GM18519 (cell line): ENCODE data around the gene TAGLN3.
"Not testable (repeated sequence)": the region's sequence is repeated elsewhere in the genome, so short reads cannot be mapped to it uniquely, and the experiment has no call there.

Experiments used
- ATAC-seq: cut with Tn5 transposase; IDR thresholded peaks from one replicate; pipeline ENCODE4 v1.9.1; 2021; ENCODE audit warnings: mild to moderate bottlenecking, moderate library complexity; ENCODE audit not compliant: unreplicated experiment, low FRiP score

Gene TAGLN3

DNA sequence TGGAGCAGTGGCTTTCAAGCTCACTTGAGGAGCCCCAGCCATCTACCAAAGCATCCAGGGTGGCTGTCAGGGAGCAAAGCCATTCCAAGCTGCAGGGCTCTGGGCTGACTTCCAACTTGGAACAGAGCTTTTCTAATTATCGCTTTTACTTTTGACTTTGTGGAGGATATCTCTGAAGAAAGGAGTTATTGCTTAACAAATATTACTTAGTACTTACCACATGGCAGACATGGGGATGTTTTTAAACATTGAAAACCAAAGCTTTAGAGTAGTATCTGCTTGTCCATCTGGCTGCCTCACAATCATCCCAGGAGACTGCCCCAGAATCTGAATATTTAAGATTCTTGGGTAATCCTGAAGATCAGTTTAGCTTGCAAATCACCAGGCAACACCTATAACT, 8.9 kb downstream of the TAGLN3 start:
- no peak for ATAC-seq

DNA sequence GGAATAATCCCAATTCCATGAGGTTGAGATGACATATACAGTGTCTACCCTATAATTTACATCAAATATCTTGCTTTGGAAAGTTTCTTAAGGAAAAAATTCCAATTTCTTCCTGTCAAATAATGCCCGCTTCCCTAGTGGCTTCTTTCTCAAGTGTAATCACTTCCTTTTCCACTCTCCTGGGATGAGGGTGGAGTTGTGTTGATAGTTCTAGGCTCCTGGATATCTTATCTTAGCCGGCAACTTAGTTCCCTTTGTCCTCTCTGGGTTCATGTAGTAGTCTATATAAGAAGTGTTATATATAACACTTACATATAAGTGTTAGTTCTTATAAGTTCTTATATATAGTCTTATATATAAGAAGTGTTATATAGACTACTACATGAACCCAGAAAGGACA, 10.9 kb downstream of the TAGLN3 start:
- no peak for ATAC-seq

DNA sequence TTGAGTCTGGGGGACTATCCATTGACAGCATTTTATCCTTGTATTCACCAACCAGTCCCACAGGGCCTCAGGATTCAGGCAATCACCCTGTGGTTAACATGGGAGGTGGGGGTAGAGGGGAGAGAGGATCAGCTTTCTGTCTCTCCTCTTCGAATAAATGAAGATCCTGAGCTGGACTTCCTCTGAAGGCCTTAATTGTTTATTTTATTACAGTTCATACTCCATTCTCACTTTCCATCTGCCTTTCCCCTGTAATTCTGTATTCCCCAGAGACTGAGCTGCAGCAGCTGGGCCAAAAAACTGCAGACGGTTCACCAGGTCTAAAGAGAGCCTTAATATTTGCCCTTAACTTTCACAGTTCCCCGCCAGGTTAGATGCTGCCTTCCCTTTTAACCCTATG, 11.9 kb downstream of the TAGLN3 start:
- no peak for ATAC-seq

DNA sequence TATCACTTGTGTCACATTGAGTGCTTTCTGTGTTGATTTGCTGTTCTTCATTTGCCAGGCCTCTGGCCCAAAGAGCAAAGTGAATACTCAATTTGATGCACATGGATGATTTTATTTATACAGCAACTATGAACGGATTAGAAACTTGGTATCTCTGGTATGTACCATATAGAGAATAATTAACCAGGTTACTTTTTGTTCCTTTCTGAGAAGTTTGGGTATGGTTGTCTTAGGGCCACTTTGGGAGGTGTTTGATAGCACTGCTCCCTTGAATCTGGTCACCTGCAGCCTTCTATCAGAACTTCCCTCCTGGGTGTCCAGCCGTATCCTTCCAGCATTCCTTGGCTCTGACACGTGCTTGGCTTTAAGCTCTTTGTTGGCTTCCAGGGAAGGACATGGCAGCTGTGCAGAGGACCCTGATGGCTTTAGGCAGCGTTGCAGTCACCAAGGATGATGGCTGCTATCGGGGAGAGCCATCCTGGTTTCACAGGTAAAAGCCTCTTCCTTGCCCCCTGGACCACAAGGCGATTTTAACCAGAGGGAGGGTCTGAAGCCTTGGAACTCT, 12.7 kb downstream of the TAGLN3 start:
- no peak for ATAC-seq

DNA sequence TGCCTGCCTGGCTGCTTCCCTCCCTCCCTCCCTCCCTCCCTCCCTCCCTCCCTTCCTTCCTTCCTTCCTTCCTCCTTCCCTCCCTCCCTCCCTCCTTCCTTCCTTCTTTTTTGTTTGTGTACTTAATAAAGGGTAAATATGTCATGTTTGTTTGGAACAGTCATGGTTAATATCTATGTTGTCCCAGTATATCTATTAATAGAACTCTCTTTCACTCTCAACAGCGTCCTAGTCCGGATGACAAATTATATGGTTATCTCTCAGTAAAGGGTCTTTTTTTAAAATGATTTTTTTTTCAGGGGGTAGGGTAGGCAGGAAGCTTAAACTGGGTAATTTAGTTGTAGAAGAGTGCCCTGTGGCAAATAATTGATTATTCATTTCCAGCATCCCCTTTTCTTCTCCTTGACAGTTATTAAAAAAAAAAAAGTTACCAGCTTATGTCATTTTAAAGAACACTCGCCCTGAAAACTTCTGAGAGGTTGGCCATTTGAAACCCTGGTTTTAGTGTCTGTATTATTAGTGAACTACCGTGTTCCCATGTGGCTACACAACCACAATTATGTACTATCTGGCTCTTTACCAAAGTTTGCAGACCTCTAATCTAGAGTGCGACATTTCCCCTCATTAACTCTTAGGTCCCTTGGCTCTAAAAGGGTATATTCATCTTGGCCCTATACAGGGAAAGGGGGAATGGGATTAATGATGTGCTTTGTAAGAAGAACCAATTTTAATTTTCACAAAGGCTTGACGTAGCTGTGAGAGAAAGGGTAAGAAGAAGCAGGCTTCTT, 13.7 kb downstream of the TAGLN3 start:
- no peak for ATAC-seq

DNA sequence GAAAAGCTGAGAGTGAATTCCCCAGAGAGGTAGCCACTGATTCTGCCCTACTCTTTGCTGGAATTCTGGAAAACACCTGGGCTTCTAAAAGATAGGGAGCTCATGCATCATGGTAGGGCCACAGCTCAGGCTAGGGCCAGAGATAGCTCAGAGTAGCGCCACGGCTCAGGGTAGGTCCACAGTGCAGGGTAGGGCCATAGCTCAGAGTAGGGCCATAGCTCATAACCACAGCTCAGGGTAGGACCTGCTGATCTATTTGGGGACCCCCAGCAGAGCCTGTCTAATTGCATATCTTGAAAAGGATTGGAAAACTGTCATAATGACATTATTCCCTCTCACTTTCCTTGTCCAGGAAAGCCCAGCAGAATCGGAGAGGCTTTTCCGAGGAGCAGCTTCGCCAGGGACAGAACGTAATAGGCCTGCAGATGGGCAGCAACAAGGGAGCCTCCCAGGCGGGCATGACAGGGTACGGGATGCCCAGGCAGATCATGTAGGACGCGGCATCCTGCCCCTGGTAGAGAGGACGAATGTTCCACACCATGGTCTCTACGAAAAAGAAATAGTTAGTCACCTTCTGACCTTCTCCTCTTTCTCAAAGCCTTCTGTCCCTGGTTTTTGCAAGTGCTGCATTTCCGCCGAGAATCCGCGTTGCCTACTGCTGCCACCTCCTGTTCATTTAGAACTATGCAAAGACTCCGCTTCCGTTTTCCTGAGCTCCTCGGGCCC, 14.5 kb downstream of the TAGLN3 start:
- ATAC-seq, result peak; percentile 84

DNA sequence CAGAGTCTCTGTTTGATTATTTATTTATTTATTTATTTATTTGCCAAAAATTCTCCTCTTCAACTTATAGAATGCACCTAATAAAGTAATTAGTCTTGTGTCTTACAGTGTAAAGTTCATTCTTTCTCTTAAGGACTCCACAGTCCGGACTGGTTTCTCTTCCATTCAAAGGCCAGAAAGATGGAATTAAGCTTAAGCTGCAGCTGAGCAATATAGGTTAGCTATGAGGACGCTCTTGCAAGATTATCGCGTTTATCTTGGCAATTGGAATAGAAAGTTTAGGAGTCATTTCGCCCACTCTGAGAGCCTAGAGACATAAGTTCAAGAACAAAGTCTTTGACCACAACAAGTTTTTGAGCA, 15.0 kb downstream of the TAGLN3 start:
- ATAC-seq, result peak; percentile 20

DNA sequence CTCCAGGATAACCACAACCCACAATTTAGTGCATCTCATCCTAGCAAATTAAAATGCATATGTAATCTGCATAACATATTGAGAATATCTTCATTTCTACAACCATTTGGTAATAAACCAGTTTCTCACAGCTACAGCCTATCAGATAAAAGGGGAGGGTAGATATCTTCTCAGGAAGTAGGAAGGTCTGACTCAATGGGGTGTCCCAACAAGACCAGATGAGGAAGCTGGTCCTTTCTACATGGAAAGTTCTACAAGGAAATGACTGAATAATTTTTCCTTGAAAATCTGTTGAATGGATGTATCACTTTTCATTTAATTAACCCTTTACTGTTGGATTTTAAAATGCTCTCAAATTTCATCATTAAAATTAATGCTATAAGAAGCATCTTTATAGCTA, 18.4 kb downstream of the TAGLN3 start:
- no peak for ATAC-seq

DNA sequence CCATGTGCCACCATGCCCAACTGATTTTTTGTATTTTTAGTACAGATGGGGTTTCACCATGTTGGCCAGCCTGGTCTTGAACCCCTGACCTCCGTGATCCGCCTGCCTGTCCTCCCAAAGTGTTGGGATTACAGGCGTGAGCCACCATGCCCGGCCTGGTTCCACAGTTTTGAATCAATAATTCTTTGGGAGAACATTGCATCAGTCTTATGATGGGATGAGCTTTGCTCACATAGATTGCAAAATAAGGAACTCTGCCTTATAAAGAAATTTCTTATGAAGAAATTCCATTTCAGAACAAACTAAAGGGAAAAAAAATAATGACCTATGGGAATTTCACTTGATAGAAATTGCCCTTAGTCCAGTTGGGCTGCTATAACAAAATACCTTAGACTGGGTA, 20.0 kb downstream of the TAGLN3 start:
- no peak for ATAC-seq

DNA sequence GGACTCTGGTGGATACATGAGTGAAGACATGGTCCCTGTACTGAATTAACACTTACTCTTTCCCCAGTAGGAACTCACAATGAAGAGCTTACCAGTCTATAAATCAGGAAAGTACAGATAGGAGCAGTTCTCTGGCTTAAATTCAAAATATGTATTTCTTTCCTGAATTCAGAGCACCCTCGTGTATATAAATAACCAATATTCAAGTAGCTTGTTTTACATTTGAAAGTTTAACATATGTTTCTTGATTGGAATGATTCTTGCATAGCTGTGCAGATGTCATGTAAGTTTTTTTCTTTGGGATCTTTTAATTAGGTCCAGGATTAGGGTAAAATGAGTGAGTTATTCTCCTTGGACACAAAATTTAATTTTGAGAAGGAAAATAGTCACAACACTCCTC, 21.0 kb downstream of the TAGLN3 start:
- ATAC-seq, result no peak

DNA sequence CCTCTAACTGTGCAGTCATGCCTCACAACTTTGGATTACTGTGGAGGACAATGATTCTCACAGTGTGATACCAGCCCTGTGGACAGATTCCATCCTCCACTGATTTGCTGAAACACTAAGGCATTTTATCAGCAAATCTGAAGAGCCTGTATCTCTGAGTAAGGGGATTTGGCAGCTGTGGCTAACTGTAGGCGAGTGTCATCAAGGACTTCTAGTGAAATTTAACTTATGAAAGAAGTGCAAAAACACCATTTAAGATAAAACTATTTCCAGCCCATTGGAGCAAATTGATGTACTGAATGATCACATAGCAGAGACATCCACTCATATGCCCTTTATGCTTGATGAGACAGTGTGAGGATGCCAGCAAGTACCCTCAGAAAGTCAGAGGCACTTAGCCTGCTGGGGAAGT, 22.0 kb downstream of the TAGLN3 start:
- no peak for ATAC-seq

DNA sequence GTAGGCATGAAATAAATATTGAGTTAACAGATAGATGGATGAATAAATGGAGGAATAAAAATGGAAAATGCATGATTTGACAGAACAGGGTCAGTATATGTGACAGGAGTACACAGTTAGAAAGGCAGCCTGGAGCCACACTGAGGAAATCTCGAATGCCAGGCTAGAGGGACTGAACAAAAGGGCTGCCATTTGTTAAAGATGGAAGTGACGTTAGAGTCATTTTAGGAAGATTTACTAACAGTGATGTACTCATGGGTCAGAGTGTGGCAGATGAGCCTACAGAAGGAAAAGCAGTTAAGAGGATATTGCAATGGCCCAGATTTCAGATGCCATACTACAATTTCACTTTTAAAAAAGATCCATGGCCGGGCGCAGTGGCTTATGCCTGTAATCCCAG, 28.4 kb downstream of the TAGLN3 start:
- no peak for ATAC-seq

DNA sequence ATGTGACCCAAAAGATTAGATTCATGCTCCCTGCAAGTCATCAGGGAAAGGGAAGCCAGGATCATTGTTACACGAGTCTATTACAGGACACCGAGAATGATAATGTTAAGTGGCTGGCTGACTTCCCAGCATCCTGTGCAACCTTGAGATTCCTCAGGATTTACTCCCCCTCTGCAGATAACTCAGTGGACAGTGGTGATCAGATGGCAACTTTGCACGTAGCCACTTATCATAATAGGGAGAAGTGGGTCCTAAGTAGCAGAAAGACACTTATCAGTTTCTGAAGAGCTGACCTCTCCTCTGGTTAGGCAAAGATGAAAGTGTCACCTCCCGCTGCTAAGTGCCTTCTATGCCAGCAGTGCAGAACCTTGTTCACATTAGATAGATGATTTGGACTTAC, 29.1 kb downstream of the TAGLN3 start:
- no peak for ATAC-seq

DNA sequence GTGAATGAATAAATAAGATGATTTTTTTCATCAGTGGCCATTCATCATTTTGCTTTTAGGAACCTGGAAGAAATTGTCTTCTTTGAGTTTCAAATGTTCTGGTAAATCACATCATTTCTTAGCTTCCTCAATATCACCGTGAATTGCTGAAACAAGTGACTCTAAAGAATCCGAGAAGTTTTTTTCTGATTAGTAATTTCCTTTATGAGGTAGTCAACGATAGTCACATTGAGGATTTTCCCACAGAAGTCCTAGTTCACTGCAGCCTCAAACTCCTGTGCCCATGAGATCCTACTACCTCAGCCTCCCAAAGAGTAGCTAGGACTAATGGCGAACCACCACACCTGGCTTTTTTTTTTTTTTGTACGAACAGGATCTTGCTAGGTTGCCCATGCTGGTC, 32.2 kb downstream of the TAGLN3 start:
- ATAC-seq, result no peak

DNA sequence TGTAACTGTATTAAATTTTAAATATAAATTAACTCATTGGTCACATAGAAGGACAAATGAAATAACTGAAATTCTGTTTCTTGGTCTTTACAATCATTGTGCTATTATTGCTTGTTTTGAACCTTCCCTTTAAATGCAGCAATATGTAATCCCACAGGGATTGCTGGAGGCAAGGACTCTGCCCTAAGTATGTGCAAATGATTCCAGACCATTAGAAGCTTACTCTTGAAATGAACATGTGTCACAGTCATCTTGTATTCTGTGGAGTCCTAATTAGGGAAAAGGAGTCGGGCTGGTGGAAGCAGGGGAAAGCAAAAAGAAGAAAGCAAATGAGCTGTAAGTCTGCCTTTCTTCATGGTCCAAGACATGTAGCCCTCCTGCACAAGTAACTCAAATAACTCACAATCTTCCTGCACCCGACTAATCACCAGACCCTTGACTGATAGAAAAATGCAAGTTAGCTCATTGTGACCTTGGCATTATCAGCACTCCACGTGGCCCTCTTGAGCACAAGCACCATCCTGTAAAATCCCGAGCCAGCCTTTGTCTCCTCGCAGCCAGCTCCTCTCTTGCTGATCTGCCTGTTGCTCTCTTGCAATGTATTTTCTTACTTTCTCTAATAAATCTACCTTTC, 33.5 kb downstream of the TAGLN3 start:
- no peak for ATAC-seq

DNA sequence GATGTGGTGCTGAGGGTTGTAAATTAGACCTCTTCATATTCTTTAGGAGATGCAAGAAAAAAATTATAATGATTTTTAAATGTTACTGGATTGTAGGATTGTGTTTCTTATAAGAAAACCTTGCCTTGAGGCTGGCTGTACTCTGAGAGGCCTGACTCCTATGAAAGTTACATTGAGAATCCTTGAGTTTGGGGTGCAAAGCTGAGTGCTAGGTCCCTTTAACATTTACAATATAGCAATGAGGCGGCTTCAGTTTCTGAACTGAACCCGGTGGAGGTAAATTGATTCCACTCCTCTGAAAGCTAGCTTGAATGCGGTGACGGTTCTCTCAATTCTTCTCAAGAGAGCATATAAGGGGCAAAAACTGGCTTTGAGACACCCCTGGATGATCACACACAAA, 35.7 kb downstream of the TAGLN3 start, which contains the start of gene TMPRSS7:
TMPRSS7 (plus strand) TSS at position 301 of the 400 bp plus-strand sequence. CDS start 110 bp downstream, outside the sequence.
- no peak for ATAC-seq

DNA sequence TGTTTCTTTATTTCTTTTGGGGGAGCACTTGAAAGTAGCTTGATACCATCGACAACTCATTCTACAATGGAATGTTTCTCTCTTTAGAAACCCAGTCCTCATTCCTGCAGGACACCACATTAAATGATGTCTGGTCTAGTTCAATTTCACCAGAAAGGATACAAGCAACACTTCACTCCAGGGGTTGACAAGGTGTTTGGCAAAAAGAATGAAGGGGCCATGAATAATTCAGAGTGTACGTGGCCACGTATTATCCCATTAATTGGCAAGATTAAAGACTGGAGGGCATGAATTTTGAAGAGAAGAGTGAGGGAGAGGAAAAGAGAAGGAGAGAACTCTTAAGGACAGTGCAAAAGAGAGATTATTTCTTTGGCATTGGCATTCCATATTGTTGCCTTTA, 36.5 kb downstream of the TAGLN3 start:
- no peak for ATAC-seq

DNA sequence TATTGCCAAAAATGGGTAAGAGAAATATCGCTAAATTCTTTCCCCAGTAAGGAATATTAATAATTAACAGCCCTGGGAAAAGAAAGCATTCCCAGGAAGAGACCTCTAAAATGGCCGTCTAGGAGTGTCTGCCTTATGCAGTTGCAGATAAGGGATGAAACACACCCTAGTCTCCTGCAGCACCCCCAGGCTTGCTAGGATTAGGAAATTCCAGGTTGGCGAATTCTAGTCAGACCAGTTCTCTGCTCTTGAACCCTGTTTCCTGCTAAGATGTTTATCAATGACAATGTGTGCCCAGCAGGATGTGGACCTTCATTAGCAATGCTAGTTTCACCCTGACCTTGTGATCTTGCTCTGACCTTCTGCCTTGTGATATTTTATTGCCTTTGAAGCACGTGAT, 38.5 kb downstream of the TAGLN3 start:
- not testable (repeated sequence) for ATAC-seq

DNA sequence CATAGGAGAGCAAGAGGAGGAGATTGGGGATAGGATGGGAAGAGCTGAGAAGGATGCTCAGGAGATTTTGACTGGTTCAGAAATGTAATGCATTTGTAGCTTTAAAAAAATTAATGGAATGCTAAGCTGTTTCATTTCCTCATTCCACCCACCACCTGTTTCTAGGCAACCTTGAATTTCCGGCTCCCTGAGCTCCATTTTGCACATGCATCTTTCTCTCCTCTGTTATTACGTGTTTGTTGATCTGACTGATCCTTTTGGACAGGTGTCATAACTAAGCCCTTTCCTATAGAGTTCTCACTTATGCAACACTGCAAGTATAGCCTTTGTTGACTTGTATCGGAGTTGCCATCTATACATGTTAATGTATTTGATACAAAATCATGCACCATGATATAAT, 40.1 kb downstream of the TAGLN3 start:
- peak; percentile 67 for ATAC-seq

DNA sequence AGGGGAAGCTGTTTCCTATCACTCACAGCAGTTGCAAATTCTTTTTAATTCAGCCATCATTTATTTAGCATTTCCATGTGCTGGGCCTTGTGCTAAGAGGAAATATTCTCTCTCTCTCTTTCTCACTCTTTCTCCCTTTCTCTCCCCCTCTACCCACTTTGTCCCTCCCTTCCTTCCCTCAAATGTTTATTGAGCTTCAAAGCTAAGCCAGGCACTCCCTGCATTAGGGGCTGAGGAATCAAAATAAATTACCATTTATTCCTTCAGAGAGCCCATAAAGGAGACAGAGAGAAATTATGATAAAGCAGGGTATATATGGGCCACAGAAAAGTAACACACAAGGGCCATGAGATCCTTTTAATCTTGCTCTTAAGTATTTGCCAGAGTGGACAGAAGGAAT, 42.6 kb downstream of the TAGLN3 start:
- ATAC-seq, result no peak

DNA sequence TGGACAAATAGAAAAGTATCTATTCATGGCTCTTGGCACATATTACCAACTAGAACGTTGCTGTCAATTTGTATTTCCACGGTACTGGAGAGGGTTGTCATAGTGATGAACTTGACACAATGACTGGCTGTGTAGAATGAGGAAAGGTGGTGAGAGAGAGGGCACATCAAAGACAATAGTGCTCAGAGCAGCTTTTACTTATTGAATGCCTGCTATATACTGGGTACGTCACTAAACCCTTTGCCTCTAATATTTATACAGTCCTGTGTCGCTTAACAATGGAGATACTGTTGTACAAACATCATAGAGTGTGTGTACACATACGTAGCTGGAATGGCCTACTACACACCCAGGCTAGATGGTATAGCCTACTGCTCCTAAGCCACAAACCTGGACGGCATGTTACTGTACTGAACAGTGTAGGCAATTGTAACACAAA, 44.1 kb downstream of the TAGLN3 start:
- no peak for ATAC-seq
